Vagina (tissue), 2 donors: ENCODE measurements around the gene LELP1.

Source experiments
- POLR2A ChIP-seq, 2 donors: fragments of 450-650 bp; IDR thresholded peaks; one replicate each; pipeline ENCODE4 v1.6.1; 2017; ENCODE audit warnings: antibody characterized with exemption in 2 of 2, mild to moderate bottlenecking in 2 of 2, moderate library complexity in 2 of 2
- TF ChIP-seq, protein P1 (sequence below), 3 experiments: fragments of 450-650 bp in 2 of 3; fragments of 200-600 bp in 1 of 3; sonication (generic) in 1 of 3; IDR thresholded peaks; one replicate each; pipeline ENCODE4 v1.5.1; 2017 to 2019; ENCODE audit warnings: antibody characterized with exemption in 3 of 3, mild to moderate bottlenecking in 2 of 3, moderate library complexity in 2 of 3

DNA sequence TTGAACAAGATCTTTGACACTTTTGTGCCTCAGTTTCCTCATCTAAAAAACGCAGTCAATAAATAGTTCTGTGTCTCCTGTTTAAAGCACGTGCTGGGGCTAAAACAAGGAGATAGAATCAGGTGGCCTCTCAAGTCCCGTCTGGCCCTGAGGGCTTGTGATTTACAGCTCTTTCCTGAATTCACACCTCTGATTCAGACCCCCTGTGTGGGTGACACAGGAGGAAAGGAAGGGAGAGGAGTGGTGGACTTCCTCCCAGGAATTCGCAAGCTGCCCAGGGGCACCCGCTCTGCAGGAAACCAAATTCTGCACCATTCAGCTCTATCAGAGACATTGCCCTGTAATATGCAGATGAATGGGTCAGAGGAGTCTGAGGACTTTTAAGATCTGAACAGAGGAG, 9.0 kb downstream of the LELP1 start:
- TF ChIP-seq, protein P1, sequence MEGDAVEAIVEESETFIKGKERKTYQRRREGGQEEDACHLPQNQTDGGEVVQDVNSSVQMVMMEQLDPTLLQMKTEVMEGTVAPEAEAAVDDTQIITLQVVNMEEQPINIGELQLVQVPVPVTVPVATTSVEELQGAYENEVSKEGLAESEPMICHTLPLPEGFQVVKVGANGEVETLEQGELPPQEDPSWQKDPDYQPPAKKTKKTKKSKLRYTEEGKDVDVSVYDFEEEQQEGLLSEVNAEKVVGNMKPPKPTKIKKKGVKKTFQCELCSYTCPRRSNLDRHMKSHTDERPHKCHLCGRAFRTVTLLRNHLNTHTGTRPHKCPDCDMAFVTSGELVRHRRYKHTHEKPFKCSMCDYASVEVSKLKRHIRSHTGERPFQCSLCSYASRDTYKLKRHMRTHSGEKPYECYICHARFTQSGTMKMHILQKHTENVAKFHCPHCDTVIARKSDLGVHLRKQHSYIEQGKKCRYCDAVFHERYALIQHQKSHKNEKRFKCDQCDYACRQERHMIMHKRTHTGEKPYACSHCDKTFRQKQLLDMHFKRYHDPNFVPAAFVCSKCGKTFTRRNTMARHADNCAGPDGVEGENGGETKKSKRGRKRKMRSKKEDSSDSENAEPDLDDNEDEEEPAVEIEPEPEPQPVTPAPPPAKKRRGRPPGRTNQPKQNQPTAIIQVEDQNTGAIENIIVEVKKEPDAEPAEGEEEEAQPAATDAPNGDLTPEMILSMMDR (IDR thresholded peaks at IDR 0.05): no peak
- TF ChIP-seq POLR2A (IDR thresholded peaks at IDR 0.05): no peak
